IMR-90 (cell line): ENCODE results near the gene SF3B2. TPM values are rescaled to one million over a fixed set of nuclear protein-coding genes. Genes with fewer than 3 reads are reported as not detected.

Experiments
- ATAC-seq: fragments of 200-7000 bp; cut with Tn5 transposase; 2 replicates; pipeline ENCODE4 v1.9.1; 2020; ENCODE audit warnings: low read depth, mild to moderate bottlenecking, moderate library complexity
- BruUV-seq: library from RNA; stranded (reverse); fragments of 400-500 nt; replicated peaks from 2 replicates; lab custom pipeline; 2021; lab: Mats Ljungman, UMichigan
- CTCF ChIA-PET: fragments of 300-600 bp; formaldehyde crosslinking; extraction: SDS; loops from one replicate; lab custom pipeline; 2021; ENCODE audit warnings: antibody characterized with exemption; lab: Yijun Ruan, JAX
- POLR2A ChIA-PET: fragments of 300-600 bp; sonication (Branson Sonifier 250); formaldehyde crosslinking; loops from one replicate; lab custom pipeline; 2022; ENCODE audit warnings: antibody characterized with exemption; ENCODE audit not compliant: unreplicated experiment; lab: Charles Lee
- DNase-seq: peaks from one replicate; pipeline ENCODE4 v3.0.0; 2013
- H2AFZ ChIP-seq: replicated peaks from 2 replicates; pipeline ENCODE3; 2013; ENCODE audit warnings: low read length, mild to moderate bottlenecking; ENCODE audit not compliant: poor library complexity
- H2AK5ac ChIP-seq: 2 replicates; pipeline ENCODE4 v1.6.1; 2013; ENCODE audit warnings: low read depth, low read length, inconsistent platforms
- H2AK9ac ChIP-seq: replicated peaks from 2 replicates; pipeline ENCODE3; 2013; ENCODE audit warnings: mild to moderate bottlenecking, low read depth, low read length, moderate library complexity; ENCODE audit not compliant: poor library complexity
- H2BK120ac ChIP-seq: 2 replicates; pipeline ENCODE4 v1.6.1; 2013; ENCODE audit warnings: low read depth, low read length, inconsistent platforms
- H2BK15ac ChIP-seq: 3 replicates; pipeline ENCODE4 v1.6.1; 2013; ENCODE audit warnings: low read depth, low read length, inconsistent platforms
- H2BK20ac ChIP-seq: 2 replicates; pipeline ENCODE4 v1.6.1; 2013; ENCODE audit warnings: low read depth, mild to moderate bottlenecking, inconsistent platforms, low read length, moderate library complexity
- H2BK5ac ChIP-seq: 2 replicates; pipeline ENCODE4 v1.6.1; 2013; ENCODE audit warnings: mild to moderate bottlenecking, low read depth, low read length, inconsistent platforms; ENCODE audit not compliant: poor library complexity, severe bottlenecking
- H3K14ac ChIP-seq: replicated peaks from 2 replicates; pipeline ENCODE4 v1.6.1; 2013; ENCODE audit warnings: low read depth, low read length, inconsistent platforms
- H3K18ac ChIP-seq: 2 replicates; pipeline ENCODE4 v1.6.1; 2013; ENCODE audit warnings: low read depth, low read length, control low read depth
- H3K23ac ChIP-seq: 2 replicates; pipeline ENCODE4 v1.6.1; 2013; ENCODE audit warnings: low read depth, low read length, inconsistent platforms
- H3K27ac ChIP-seq: 2 replicates; pipeline ENCODE4 v1.5.1; 2013; ENCODE audit warnings: mild to moderate bottlenecking, control low read depth, low read length; ENCODE audit not compliant: insufficient read depth
- H3K27me3 ChIP-seq: 2 replicates; pipeline ENCODE4 v1.6.1; 2013; ENCODE audit warnings: low read length; ENCODE audit not compliant: control insufficient read depth, insufficient read depth
- H3K36me3 ChIP-seq: 2 replicates; pipeline ENCODE4 v1.6.1; 2013; ENCODE audit warnings: low read length, mixed read lengths; ENCODE audit not compliant: control insufficient read depth, insufficient read depth
- H3K4ac ChIP-seq: 2 replicates; pipeline ENCODE4 v1.6.1; 2013; ENCODE audit warnings: low read depth, low read length, inconsistent platforms
- H3K4me1 ChIP-seq: 2 replicates; pipeline ENCODE4 v1.6.1; 2013; ENCODE audit warnings: low read length, mixed read lengths; ENCODE audit not compliant: control insufficient read depth, insufficient read depth
- H3K4me2 ChIP-seq: 2 replicates; pipeline ENCODE4 v1.6.1; 2013; ENCODE audit warnings: low read depth, mild to moderate bottlenecking, control low read depth, low read length, moderate library complexity
- H3K4me3 ChIP-seq: 2 replicates; pipeline ENCODE4 v1.5.1; 2013; ENCODE audit warnings: low read depth, mild to moderate bottlenecking, control low read depth, low read length, moderate library complexity; ENCODE audit not compliant: insufficient read depth
- H3K56ac ChIP-seq: 2 replicates; pipeline ENCODE4 v1.6.1; 2013; ENCODE audit warnings: low read length, inconsistent platforms; ENCODE audit not compliant: insufficient read depth; ENCODE audit errors: extremely low read depth
- H3K79me1 ChIP-seq, 2 experiments: 2 replicates each; pipeline ENCODE4 v1.6.1; 2013; ENCODE audit warnings: low read length in 2 of 2, inconsistent platforms in 1 of 2, low read depth in 1 of 2
- H3K9ac ChIP-seq: 2 replicates; pipeline ENCODE4 v1.6.1; 2013; ENCODE audit warnings: low read depth, low read length, control low read depth
- H3K9me1 ChIP-seq: 2 replicates; pipeline ENCODE4 v1.6.1; 2013; ENCODE audit warnings: low read length, inconsistent platforms; ENCODE audit not compliant: insufficient read depth
- H3K9me3 ChIP-seq: 2 replicates; pipeline ENCODE4 v1.6.1; 2013; ENCODE audit warnings: low read length; ENCODE audit not compliant: control insufficient read depth, insufficient read depth
- H4K20me1 ChIP-seq: 2 replicates; pipeline ENCODE4 v1.6.1; 2013; ENCODE audit warnings: low read length, inconsistent platforms; ENCODE audit not compliant: insufficient read depth
- H4K5ac ChIP-seq: 2 replicates; pipeline ENCODE4 v1.6.1; 2013; ENCODE audit warnings: mild to moderate bottlenecking, low read depth, low read length, control low read depth
- H4K8ac ChIP-seq, 2 experiments: 2 replicates each; pipeline ENCODE4 v1.6.1; 2013; ENCODE audit warnings: low read depth in 2 of 2, low read length in 2 of 2, control low read depth in 1 of 2, inconsistent platforms in 1 of 2
- H4K91ac ChIP-seq: 2 replicates; pipeline ENCODE4 v1.6.1; 2013; ENCODE audit warnings: low read depth, low read length, inconsistent platforms; ENCODE audit not compliant: insufficient read depth
- CEBPB ChIP-seq: IDR thresholded peaks from 2 replicates; pipeline ENCODE4 v1.6.1; 2012; ENCODE audit warnings: low read depth, low read length, improper control_type of control experiment
- FOS ChIP-seq: fragments of 150-350 bp; IDR thresholded peaks from 2 replicates; pipeline ENCODE4 v1.6.1; 2016; ENCODE audit warnings: low read depth, low read length
- MAFK ChIP-seq: IDR thresholded peaks from 2 replicates; pipeline ENCODE4 v1.6.1; 2012; ENCODE audit warnings: low read depth, low read length, improper control_type of control experiment
- MAZ ChIP-seq: IDR thresholded peaks from 2 replicates; pipeline ENCODE4 v1.6.1; 2012; ENCODE audit warnings: low read depth, mild to moderate bottlenecking, low read length, improper control_type of control experiment, moderate library complexity, borderline replicate concordance
- MXI1 ChIP-seq: IDR thresholded peaks from 2 replicates; pipeline ENCODE4 v1.6.1; 2012; ENCODE audit warnings: low read depth, mild to moderate bottlenecking, low read length, moderate library complexity, borderline replicate concordance
- POLR2A ChIP-seq: IDR thresholded peaks from 2 replicates; pipeline ENCODE4 v1.6.1; 2012; ENCODE audit warnings: mild to moderate bottlenecking, low read depth, low read length
- RAD21 ChIP-seq: IDR thresholded peaks from 2 replicates; pipeline ENCODE4 v1.6.1; 2012; ENCODE audit warnings: low read length, improper control_type of control experiment
- RCOR1 ChIP-seq: IDR thresholded peaks from 2 replicates; pipeline ENCODE4 v1.6.1; 2012; ENCODE audit warnings: mild to moderate bottlenecking, low read length, improper control_type of control experiment; ENCODE audit not compliant: insufficient replicate concordance
- SMC3 ChIP-seq: fragments of 150-350 bp; IDR thresholded peaks from 2 replicates; pipeline ENCODE4 v1.6.1; 2016; ENCODE audit warnings: low read depth, mild to moderate bottlenecking, antibody characterized with exemption, low read length, moderate library complexity
- whole genome bisulfite sequencing, 2 experiments: methylation state at CpG; one replicate each; pipeline versions ENCODE4 v1.1.5 to v1.1.7; 2013; ENCODE audit warnings: missing lambda C conversion rate in 2 of 2; ENCODE audit not compliant: insufficient read length in 1 of 2; ENCODE audit errors: extremely low coverage in 2 of 2; 5-methylcytosine and 5-hydroxymethylcytosine counted together
- dilution Hi-C: fragments of 300-500 bp; cut with HindIII; formaldehyde crosslinking; loops from one replicate; pipeline ENCODE4 v1.14.3; 2018; ENCODE audit warnings: low sequenced_read_pairs; ENCODE audit not compliant: unreplicated experiment
- in situ Hi-C: fragments of 300-500 bp; cut with MboI; formaldehyde crosslinking; loops from 3 replicates; pipeline ENCODE4 v1.14.3; 2019; ENCODE audit warnings: low sequenced_read_pairs, inconsistent platforms, mixed read lengths
- intact Hi-C: fragments of 100-400 bp; cut with micrococcal nuclease; formaldehyde crosslinking; loops from 2 replicates; pipeline ENCODE4 v1.10.0; 2022
- polyA plus RNA-seq, 3 experiments: library from polyadenylated mRNA; depleted of rRNA; stranded (reverse); fragments of >200 nt; gene quantifications; 2 replicates each; pipeline ENCODE4 v1.2.3, GENCODE V29; 2012; ENCODE audit warnings: low replicate concordance in 1 of 3
- total RNA-seq: library from RNA; depleted of rRNA; stranded (reverse); fragments of >200 nt; gene quantifications from 2 replicates; pipeline ENCODE4 v1.2.3, GENCODE V29; 2012
- TF ChIP-seq, protein P1 (sequence below): conservative IDR thresholded peaks from 2 replicates; pipeline ENCODE4 v1.5.1; 2012; ENCODE audit warnings: mild to moderate bottlenecking, low read depth, low read length, improper control_type of control experiment
- TF ChIP-seq, protein P2 (sequence below): fragments of 150-350 bp; IDR thresholded peaks from 2 replicates; pipeline ENCODE4 v1.6.1; 2017; ENCODE audit warnings: mild to moderate bottlenecking, antibody characterized with exemption, low read length, low read depth

SF3B2 gene
- total and polyA plus RNA-seq, 2 of the 4 experiments (the other 2 are of a cell fraction), result 120 to 122 TPM

DNA sequence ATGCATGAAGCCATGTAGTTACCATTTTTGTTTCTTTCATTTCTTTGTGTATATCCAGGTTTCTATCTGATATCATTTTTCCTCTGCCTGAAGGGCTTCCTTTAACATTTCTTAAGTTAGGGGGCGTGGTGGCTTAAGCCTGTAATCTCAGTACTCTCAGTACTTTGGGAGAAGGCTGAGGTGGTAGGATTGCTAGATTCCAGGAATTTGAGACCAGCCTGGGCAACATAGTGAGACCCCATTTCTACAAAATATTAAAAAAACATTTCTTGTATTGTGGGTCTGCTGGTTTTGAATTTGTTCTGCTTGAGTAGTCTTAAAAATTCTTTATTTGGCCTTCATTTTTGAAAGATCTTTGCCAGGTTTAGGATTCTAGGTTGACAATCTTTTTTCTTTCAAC lies 12.4 kb downstream of the SF3B2 start:
- Histone ChIP-seq H3K4me3 (no peak overlapping the region), H3K56ac (no peak overlapping the region), H2BK120ac (no peak overlapping the region), H2AK5ac (no peak overlapping the region), H3K18ac (no peak overlapping the region), H3K14ac (no peak overlapping the region), H2BK5ac (no peak overlapping the region), H3K4me2 (no peak overlapping the region), H4K20me1 (peaks cover 21% of the 10 kb centered on the region), H3K23ac (no peak overlapping the region), H3K9ac (no peak overlapping the region), H3K27ac (no peak overlapping the region), H4K91ac (no peak overlapping the region), H3K79me1 (peaks cover 29 to 59% of the 10 kb centered on the region in 2 experiments), H3K4me1 (peaks cover 9% of the 10 kb centered on the region), H3K27me3 (no peaks in the 10 kb centered on the region), H2BK15ac (no peak overlapping the region), H2BK20ac (no peak overlapping the region), H2AFZ (no peak overlapping the region), H3K9me3 (no peaks in the 10 kb centered on the region), H4K5ac (no peak overlapping the region), H4K8ac (no peak overlapping the region), H3K36me3 (peaks cover 69% of the 10 kb centered on the region), H3K9me1 (peaks cover 9% of the 10 kb centered on the region), H2AK9ac (no peak overlapping the region), H3K4ac (no peak overlapping the region)
- no TSS peak for BruUV-seq
- dilution Hi-C loops, result no loop called here
- intact Hi-C loops, result no loop called here
- ATAC-seq, result no peak
- in situ Hi-C loops, result no loop called here
- no CpG with 5 or more reads among the region's 1 CpG for WGBS, 2 experiments
- ChIA-PET CTCF (no interaction called here), POLR2A (no interaction called here)
- no peak for DNase-seq
- TF ChIP-seq MAFK (no peak), MXI1 (no peak), RCOR1 (no peak), MAZ (no peak), POLR2A (no peak), SMC3 (no peak), FOS (no peak), RAD21 (no peak), CEBPB (no peak)
- TF ChIP-seq, protein P1, sequence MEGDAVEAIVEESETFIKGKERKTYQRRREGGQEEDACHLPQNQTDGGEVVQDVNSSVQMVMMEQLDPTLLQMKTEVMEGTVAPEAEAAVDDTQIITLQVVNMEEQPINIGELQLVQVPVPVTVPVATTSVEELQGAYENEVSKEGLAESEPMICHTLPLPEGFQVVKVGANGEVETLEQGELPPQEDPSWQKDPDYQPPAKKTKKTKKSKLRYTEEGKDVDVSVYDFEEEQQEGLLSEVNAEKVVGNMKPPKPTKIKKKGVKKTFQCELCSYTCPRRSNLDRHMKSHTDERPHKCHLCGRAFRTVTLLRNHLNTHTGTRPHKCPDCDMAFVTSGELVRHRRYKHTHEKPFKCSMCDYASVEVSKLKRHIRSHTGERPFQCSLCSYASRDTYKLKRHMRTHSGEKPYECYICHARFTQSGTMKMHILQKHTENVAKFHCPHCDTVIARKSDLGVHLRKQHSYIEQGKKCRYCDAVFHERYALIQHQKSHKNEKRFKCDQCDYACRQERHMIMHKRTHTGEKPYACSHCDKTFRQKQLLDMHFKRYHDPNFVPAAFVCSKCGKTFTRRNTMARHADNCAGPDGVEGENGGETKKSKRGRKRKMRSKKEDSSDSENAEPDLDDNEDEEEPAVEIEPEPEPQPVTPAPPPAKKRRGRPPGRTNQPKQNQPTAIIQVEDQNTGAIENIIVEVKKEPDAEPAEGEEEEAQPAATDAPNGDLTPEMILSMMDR, result no peak
- TF ChIP-seq, protein P2, sequence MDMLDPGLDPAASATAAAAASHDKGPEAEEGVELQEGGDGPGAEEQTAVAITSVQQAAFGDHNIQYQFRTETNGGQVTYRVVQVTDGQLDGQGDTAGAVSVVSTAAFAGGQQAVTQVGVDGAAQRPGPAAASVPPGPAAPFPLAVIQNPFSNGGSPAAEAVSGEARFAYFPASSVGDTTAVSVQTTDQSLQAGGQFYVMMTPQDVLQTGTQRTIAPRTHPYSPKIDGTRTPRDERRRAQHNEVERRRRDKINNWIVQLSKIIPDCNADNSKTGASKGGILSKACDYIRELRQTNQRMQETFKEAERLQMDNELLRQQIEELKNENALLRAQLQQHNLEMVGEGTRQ, result no peak
